Measurements from ENCODE around the gene IDH3A.

IDH3A gene

GRCh38 chr15:78195735-78196201, 46.6 kb downstream of the IDH3A start:
- no peak overlapping the region for H3K4me3 ChIP-seq (ENCODE audit: low read depth, low read length)
- peak; percentile 49; the same call in 1 of the 2 replicates for TF ChIP-seq CTCF (IDR thresholded peaks at IDR 0.05; ENCODE audit: low read depth, low read length)

GRCh38 chr15:78197632-78198031, 48.5 kb downstream of the IDH3A start:
- TF ChIP-seq CTCF (IDR thresholded peaks at IDR 0.05; ENCODE audit: low read depth, low read length), result no peak
- no peak overlapping the region for H3K4me3 ChIP-seq (ENCODE audit: low read depth, low read length)

- H3K4me3 ChIP-seq (ENCODE audit: low read depth, low read length), result no peak overlapping the region
- no peak for TF ChIP-seq CTCF (IDR thresholded peaks at IDR 0.05; ENCODE audit: low read depth, low read length)
Measured at GRCh38 chr15:78200276-78200930, 51.2 kb downstream of the IDH3A start.

GRCh38 chr15:78201281-78202190, 52.4 kb downstream of the IDH3A start:
- no peak overlapping the region for H3K4me3 ChIP-seq (ENCODE audit: low read depth, low read length)
- TF ChIP-seq CTCF (IDR thresholded peaks at IDR 0.05; ENCODE audit: low read depth, low read length), result no peak

GRCh38 chr15:78203346-78204225, 54.4 kb downstream of the IDH3A start:
- H3K4me3 ChIP-seq (ENCODE audit: low read depth, low read length), result no peak overlapping the region
- no peak for TF ChIP-seq CTCF (IDR thresholded peaks at IDR 0.05; ENCODE audit: low read depth, low read length)

- H3K4me3 ChIP-seq (ENCODE audit: low read depth, low read length), result no peak overlapping the region
- no peak for TF ChIP-seq CTCF (IDR thresholded peaks at IDR 0.05; ENCODE audit: low read depth, low read length)
Measured at GRCh38 chr15:78204351-78205309, 55.5 kb downstream of the IDH3A start.

Data from WI38 (cell line).